K562 (cell line): ENCODE data around the gene ANHX.

Source experiments
- CTCF ChIP-seq, 3 experiments: IDR thresholded peaks in 2 of 3; conservative IDR thresholded peaks in 1 of 3; 2 replicates each; pipeline ENCODE4 v1.5.1; 2011 to 2012; ENCODE audit warnings: low read length in 3 of 3, mild to moderate bottlenecking in 3 of 3, control low read depth in 2 of 3, improper control_type of control experiment in 1 of 3, inconsistent platforms in 1 of 3, low read depth in 1 of 3, mixed read lengths in 1 of 3, moderate library complexity in 1 of 3; ENCODE audit not compliant: insufficient read depth in 2 of 3
- E2F5 ChIP-seq: sonication (generic); formaldehyde crosslinking; IDR thresholded peaks from 2 replicates; pipeline ENCODE4 v1.8.0; 2022; ENCODE audit warnings: mild to moderate bottlenecking, missing genetic modification reagents
- ETV6 ChIP-seq, 3 experiments: fragments of 150-350 bp in 1 of 3; sonication (generic) in 1 of 3; formaldehyde crosslinking in 1 of 3; IDR thresholded peaks; 2 replicates each; pipeline versions ENCODE4 v1.6.1 to v1.8.0; 2014 to 2022; ENCODE audit warnings: borderline replicate concordance in 2 of 3, low read depth in 2 of 3, antibody characterized with exemption in 1 of 3, low read length in 1 of 3, mild to moderate bottlenecking in 1 of 3, missing genetic modification reagents in 1 of 3
- GABPA ChIP-seq: fragments of 200-800 bp; sonication (Bioruptor generic); conservative IDR thresholded peaks from 2 replicates; pipeline ENCODE4 v1.6.1; 2016; ENCODE audit warnings: low read depth, missing genetic modification characterization, missing compliant biosample characterization
- HES1 ChIP-seq: fragments of 450-650 bp; IDR thresholded peaks from 2 replicates; pipeline ENCODE4 v1.6.1; 2016; ENCODE audit warnings: low read depth, mild to moderate bottlenecking, moderate library complexity
- JUN ChIP-seq, 2 experiments: sonication (generic) in 1 of 2; formaldehyde crosslinking in 1 of 2; IDR thresholded peaks; 2 replicates each; pipeline versions ENCODE4 v1.6.1 to v1.8.0; 2012 to 2022; ENCODE audit warnings: borderline replicate concordance in 2 of 2, mild to moderate bottlenecking in 2 of 2, improper control_type of control experiment in 1 of 2, low read depth in 1 of 2, low read length in 1 of 2, missing genetic modification reagents in 1 of 2
- MAFK ChIP-seq: IDR thresholded peaks from 2 replicates; pipeline ENCODE4 v1.6.1; 2011; ENCODE audit warnings: low read length, improper control_type of control experiment
- POLR2AphosphoS2 ChIP-seq: IDR thresholded peaks from 2 replicates; pipeline ENCODE4 v1.6.1; 2012; ENCODE audit warnings: low read length, improper control_type of control experiment
- ZBTB7A ChIP-seq: IDR thresholded peaks from 2 replicates; pipeline ENCODE4 v1.6.1; 2011; ENCODE audit warnings: low read depth, mild to moderate bottlenecking, low read length, moderate library complexity, borderline replicate concordance; ENCODE audit not compliant: control insufficient read depth
- ZNF764 ChIP-seq: fragments of 250-450 bp; sonication (Bioruptor Pico); IDR thresholded peaks from 2 replicates; pipeline ENCODE4 v1.4.0; 2020; ENCODE audit warnings: low read depth, mild to moderate bottlenecking, moderate library complexity
- ZSCAN29 ChIP-seq: fragments of 450-650 bp; IDR thresholded peaks from 2 replicates; pipeline ENCODE4 v1.6.1; 2017
- TF ChIP-seq, protein P1 (sequence below): fragments of 250-450 bp; sonication (Bioruptor Pico); IDR thresholded peaks from 2 replicates; pipeline ENCODE4 v1.8.0; 2021; ENCODE audit warnings: moderate library complexity, mild to moderate bottlenecking, inconsistent platforms
- TF ChIP-seq, protein P2 (sequence below): fragments of 250-450 bp; sonication (Bioruptor Pico); IDR thresholded peaks from 2 replicates; pipeline ENCODE4 v1.4.0; 2020; ENCODE audit warnings: mild to moderate bottlenecking

DNA sequence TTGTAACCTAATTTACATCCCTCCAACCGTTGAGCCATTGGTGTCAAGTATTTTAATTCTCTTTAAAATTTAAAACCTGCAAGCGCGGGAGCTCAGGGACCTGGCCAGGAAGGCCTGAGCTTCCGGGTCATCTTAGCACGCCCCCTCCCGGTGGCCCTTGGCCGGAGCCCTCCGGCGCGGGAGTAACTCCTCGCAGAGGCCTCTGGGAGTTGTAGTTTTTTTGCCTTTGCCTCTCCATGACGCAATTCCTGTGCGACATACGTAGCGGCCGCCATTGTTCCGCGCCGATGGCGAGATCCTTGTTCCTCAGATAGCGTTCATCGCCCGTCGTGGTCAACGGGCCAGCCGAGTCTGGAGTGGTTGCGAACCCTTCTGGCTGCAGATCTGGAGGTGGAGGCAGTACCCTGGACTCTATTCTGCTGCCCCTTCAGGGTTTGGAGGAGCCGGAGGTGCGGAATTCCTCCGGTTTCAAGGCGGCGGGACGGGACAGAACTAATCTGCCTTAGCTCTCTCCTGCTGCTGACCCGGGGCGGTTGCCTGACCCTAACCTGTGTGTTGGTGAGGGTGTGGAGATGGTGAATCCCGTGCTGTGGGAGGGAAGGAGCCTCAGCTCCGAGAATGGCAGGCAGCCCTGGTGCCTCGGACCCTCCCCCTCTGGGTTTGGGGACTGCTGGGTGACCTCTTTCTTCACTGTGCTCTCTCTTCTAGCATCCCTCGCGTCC, 54.3 kb downstream of the ANHX start, which contains the start of gene ZNF268:
- TF ChIP-seq MAFK (no peak; the same call in 1 of the 2 replicates), ETV6 (IDR thresholded peaks at IDR 0.05; ENCODE audit: borderline replicate concordance in 1 of 2, low read depth in 2 of 2, low read length in 1 of 2) (no peak), ETV6 (CRISPR knock-in tag; IDR thresholded peaks at IDR 0.05; ENCODE audit: borderline replicate concordance) (no peak), HES1 (no peak), ZNF764 (CRISPR knock-in tag) (no peak), ZSCAN29 (no peak), GABPA (tag) (peak; percentile 95), ZBTB7A (peak; percentile 59; the same call in 1 of the 2 replicates), POLR2AphosphoS2 (no peak), E2F5 (CRISPR knock-in tag) (no peak), JUN (IDR thresholded peaks at IDR 0.05; ENCODE audit: borderline replicate concordance, low read depth, low read length) (peak; percentile 71), JUN (CRISPR knock-in tag; IDR thresholded peaks at IDR 0.05; ENCODE audit: borderline replicate concordance) (no peak), CTCF (IDR thresholded peaks at IDR 0.05 in 2 of 3, conservative IDR thresholded peaks at IDR 0.05 in 1 of 3; ENCODE audit: insufficient read depth in 2 of 3, low read depth in 1 of 3, low read length in 3 of 3) (peak; percentile 84 to 95 (median 93))
- TF ChIP-seq, protein P1, sequence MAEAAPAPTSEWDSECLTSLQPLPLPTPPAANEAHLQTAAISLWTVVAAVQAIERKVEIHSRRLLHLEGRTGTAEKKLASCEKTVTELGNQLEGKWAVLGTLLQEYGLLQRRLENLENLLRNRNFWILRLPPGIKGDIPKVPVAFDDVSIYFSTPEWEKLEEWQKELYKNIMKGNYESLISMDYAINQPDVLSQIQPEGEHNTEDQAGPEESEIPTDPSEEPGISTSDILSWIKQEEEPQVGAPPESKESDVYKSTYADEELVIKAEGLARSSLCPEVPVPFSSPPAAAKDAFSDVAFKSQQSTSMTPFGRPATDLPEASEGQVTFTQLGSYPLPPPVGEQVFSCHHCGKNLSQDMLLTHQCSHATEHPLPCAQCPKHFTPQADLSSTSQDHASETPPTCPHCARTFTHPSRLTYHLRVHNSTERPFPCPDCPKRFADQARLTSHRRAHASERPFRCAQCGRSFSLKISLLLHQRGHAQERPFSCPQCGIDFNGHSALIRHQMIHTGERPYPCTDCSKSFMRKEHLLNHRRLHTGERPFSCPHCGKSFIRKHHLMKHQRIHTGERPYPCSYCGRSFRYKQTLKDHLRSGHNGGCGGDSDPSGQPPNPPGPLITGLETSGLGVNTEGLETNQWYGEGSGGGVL, result no peak
- TF ChIP-seq, protein P2, sequence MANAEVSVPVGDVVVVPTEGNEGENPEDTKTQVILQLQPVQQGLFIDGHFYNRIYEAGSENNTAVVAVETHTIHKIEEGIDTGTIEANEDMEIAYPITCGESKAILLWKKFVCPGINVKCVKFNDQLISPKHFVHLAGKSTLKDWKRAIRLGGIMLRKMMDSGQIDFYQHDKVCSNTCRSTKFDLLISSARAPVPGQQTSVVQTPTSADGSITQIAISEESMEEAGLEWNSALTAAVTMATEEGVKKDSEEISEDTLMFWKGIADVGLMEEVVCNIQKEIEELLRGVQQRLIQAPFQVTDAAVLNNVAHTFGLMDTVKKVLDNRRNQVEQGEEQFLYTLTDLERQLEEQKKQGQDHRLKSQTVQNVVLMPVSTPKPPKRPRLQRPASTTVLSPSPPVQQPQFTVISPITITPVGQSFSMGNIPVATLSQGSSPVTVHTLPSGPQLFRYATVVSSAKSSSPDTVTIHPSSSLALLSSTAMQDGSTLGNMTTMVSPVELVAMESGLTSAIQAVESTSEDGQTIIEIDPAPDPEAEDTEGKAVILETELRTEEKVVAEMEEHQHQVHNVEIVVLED (CRISPR knock-in tag), result peak; percentile 88
